T-helper 17 cell (primary cell): ENCODE results near the gene CHN2. TPM values are rescaled to one million over a fixed set of nuclear protein-coding genes. Genes with fewer than 3 reads are reported as not detected.

Experiments used
- ATAC-seq: fragments of 150-1000 bp; cut with Tn5 transposase; 2 replicates; pipeline ENCODE4 v1.10.0; 2021; ENCODE audit warnings: mild to moderate bottlenecking, moderate library complexity
- DNase-seq, 3 donors: peaks; one replicate each; pipeline versions ENCODE4 v3.0.0 to v3.0.0-alpha.2; 2020 to 2021
- H3K9me3 ChIP-seq: one replicate; pipeline ENCODE4 v1.7.0; 2013; ENCODE audit warnings: low read length, mild to moderate bottlenecking; ENCODE audit not compliant: control insufficient read depth, poor library complexity, severe bottlenecking
- H3K27ac Mint-ChIP-seq: one replicate; pipeline ENCODE4 v1.8.0; 2022; ENCODE audit warnings: mild to moderate bottlenecking, moderate library complexity, mixed read lengths
- H3K27me3 Mint-ChIP-seq: one replicate; pipeline ENCODE4 v1.8.0; 2022; ENCODE audit warnings: mixed read lengths
- H3K36me3 Mint-ChIP-seq: one replicate; pipeline ENCODE4 v1.8.0; 2022; ENCODE audit warnings: low read depth, mixed read lengths
- H3K4me1 Mint-ChIP-seq: one replicate; pipeline ENCODE4 v1.8.0; 2022; ENCODE audit warnings: mild to moderate bottlenecking, mixed read lengths
- H3K4me3 Mint-ChIP-seq: one replicate; pipeline ENCODE4 v1.8.0; 2022; ENCODE audit warnings: mild to moderate bottlenecking, moderate library complexity, mixed read lengths
- total RNA-seq, 4 donors: library from RNA in 2 of 4; stranded (reverse) in 2 of 4; gene quantifications; one replicate each; pipeline ENCODE4 v1.2.3 and lab custom pipeline; 2022 to 2026

CHN2 gene
- total RNA-seq, 2 donors from 2014 or later = 3.8 to 4.0 TPM

- Mint-ChIP-seq H3K27me3 (peaks cover 11% of the 10 kb centered on the region), H3K4me3 (no peak overlapping the region), H3K36me3 (no peaks in the 10 kb centered on the region), H3K4me1 (peaks cover 2% of the 10 kb centered on the region), H3K27ac (no peak overlapping the region)
- DNase-seq (no peak), ATAC-seq (no peak)
- no peaks in the 10 kb centered on the region for H3K9me3 ChIP-seq
These were observed 83.1 kb downstream of the CHN2 start for GRCh38 chr7:29277436-29278215.

GRCh38 chr7:29278337-29279069, 83.9 kb downstream of the CHN2 start:
- H3K9me3 ChIP-seq = no peaks in the 10 kb centered on the region
- no peaks in the 10 kb centered on the region for H3K4me1 Mint-ChIP-seq
- DNase-seq = no peak
- no peak overlapping the region for H3K4me3 Mint-ChIP-seq
- no peak for ATAC-seq
- peaks cover 11% of the 10 kb centered on the region for H3K27me3 Mint-ChIP-seq
- no peaks in the 10 kb centered on the region for H3K36me3 Mint-ChIP-seq
- H3K27ac Mint-ChIP-seq = no peak overlapping the region

- no peaks in the 10 kb centered on the region for H3K27me3 Mint-ChIP-seq
- no peak for ATAC-seq
- no peak overlapping the region for H3K27ac Mint-ChIP-seq
- no peaks in the 10 kb centered on the region for H3K36me3 Mint-ChIP-seq
- H3K4me1 Mint-ChIP-seq = no peaks in the 10 kb centered on the region
- H3K9me3 ChIP-seq = no peaks in the 10 kb centered on the region
- DNase-seq = no peak
- no peak overlapping the region for H3K4me3 Mint-ChIP-seq
These were observed 87.4 kb downstream of the CHN2 start for GRCh38 chr7:29281782-29282541.

GRCh38 chr7:29282819-29283414, 88.3 kb downstream of the CHN2 start:
- H3K27ac Mint-ChIP-seq = no peak overlapping the region
- no peak overlapping the region for H3K4me3 Mint-ChIP-seq
- no peaks in the 10 kb centered on the region for H3K27me3 Mint-ChIP-seq
- DNase-seq (no peak), ATAC-seq (no peak)
- no peaks in the 10 kb centered on the region for H3K4me1 Mint-ChIP-seq
- H3K36me3 Mint-ChIP-seq = no peaks in the 10 kb centered on the region
- H3K9me3 ChIP-seq = no peaks in the 10 kb centered on the region

GRCh38 chr7:29284696-29285443, 90.3 kb downstream of the CHN2 start:
- Mint-ChIP-seq H3K27me3 (no peaks in the 10 kb centered on the region), H3K36me3 (no peaks in the 10 kb centered on the region), H3K4me3 (no peak overlapping the region), H3K4me1 (no peaks in the 10 kb centered on the region), H3K27ac (no peak overlapping the region)
- DNase-seq (no peak), ATAC-seq (no peak)
- no peaks in the 10 kb centered on the region for H3K9me3 ChIP-seq

- H3K27me3 Mint-ChIP-seq = no peaks in the 10 kb centered on the region
- no peak overlapping the region for H3K27ac Mint-ChIP-seq
- DNase-seq = no peak
- ATAC-seq = peak; percentile 53
- no peaks in the 10 kb centered on the region for H3K9me3 ChIP-seq
- no peak overlapping the region for H3K4me3 Mint-ChIP-seq
- H3K4me1 Mint-ChIP-seq = no peaks in the 10 kb centered on the region
- H3K36me3 Mint-ChIP-seq = no peaks in the 10 kb centered on the region
These were observed 90.8 kb downstream of the CHN2 start for GRCh38 chr7:29285444-29285793.

GRCh38 chr7:29285861-29286260, 91.3 kb downstream of the CHN2 start:
- no peak for DNase-seq
- no peaks in the 10 kb centered on the region for H3K4me1 Mint-ChIP-seq
- H3K4me3 Mint-ChIP-seq = no peak overlapping the region
- no peaks in the 10 kb centered on the region for H3K9me3 ChIP-seq
- no peak overlapping the region for H3K27ac Mint-ChIP-seq
- no peak for ATAC-seq
- H3K36me3 Mint-ChIP-seq = no peaks in the 10 kb centered on the region
- no peaks in the 10 kb centered on the region for H3K27me3 Mint-ChIP-seq

- no peak for ATAC-seq
- Mint-ChIP-seq H3K27me3 (no peaks in the 10 kb centered on the region), H3K36me3 (no peaks in the 10 kb centered on the region), H3K27ac (no peak overlapping the region), H3K4me3 (no peak overlapping the region), H3K4me1 (no peaks in the 10 kb centered on the region)
- no peaks in the 10 kb centered on the region for H3K9me3 ChIP-seq
- no peak for DNase-seq
These were observed 92.8 kb downstream of the CHN2 start for GRCh38 chr7:29287366-29287765.

- no peak for DNase-seq
- Mint-ChIP-seq H3K36me3 (no peaks in the 10 kb centered on the region), H3K4me3 (no peak overlapping the region), H3K27ac (no peak overlapping the region), H3K27me3 (no peaks in the 10 kb centered on the region), H3K4me1 (no peaks in the 10 kb centered on the region)
- ATAC-seq = no peak
- H3K9me3 ChIP-seq = no peaks in the 10 kb centered on the region
These were observed 93.9 kb downstream of the CHN2 start for GRCh38 chr7:29288181-29289091.

- H3K4me3 Mint-ChIP-seq = no peak overlapping the region
- no peak overlapping the region for H3K27ac Mint-ChIP-seq
- DNase-seq (no peak), ATAC-seq (no peak)
- no peaks in the 10 kb centered on the region for H3K9me3 ChIP-seq
- H3K36me3 Mint-ChIP-seq = no peaks in the 10 kb centered on the region
- no peaks in the 10 kb centered on the region for H3K4me1 Mint-ChIP-seq
- H3K27me3 Mint-ChIP-seq = no peaks in the 10 kb centered on the region
These were observed 94.8 kb downstream of the CHN2 start for GRCh38 chr7:29289156-29290021.

GRCh38 chr7:29290829-29291228, 96.3 kb downstream of the CHN2 start:
- Mint-ChIP-seq H3K36me3 (no peaks in the 10 kb centered on the region), H3K27ac (no peak overlapping the region), H3K4me3 (no peak overlapping the region), H3K4me1 (no peaks in the 10 kb centered on the region), H3K27me3 (no peaks in the 10 kb centered on the region)
- ATAC-seq (no peak), DNase-seq (no peak)
- no peaks in the 10 kb centered on the region for H3K9me3 ChIP-seq
